ENCODE results near the gene GATA5.

GATA5 gene

DNA sequence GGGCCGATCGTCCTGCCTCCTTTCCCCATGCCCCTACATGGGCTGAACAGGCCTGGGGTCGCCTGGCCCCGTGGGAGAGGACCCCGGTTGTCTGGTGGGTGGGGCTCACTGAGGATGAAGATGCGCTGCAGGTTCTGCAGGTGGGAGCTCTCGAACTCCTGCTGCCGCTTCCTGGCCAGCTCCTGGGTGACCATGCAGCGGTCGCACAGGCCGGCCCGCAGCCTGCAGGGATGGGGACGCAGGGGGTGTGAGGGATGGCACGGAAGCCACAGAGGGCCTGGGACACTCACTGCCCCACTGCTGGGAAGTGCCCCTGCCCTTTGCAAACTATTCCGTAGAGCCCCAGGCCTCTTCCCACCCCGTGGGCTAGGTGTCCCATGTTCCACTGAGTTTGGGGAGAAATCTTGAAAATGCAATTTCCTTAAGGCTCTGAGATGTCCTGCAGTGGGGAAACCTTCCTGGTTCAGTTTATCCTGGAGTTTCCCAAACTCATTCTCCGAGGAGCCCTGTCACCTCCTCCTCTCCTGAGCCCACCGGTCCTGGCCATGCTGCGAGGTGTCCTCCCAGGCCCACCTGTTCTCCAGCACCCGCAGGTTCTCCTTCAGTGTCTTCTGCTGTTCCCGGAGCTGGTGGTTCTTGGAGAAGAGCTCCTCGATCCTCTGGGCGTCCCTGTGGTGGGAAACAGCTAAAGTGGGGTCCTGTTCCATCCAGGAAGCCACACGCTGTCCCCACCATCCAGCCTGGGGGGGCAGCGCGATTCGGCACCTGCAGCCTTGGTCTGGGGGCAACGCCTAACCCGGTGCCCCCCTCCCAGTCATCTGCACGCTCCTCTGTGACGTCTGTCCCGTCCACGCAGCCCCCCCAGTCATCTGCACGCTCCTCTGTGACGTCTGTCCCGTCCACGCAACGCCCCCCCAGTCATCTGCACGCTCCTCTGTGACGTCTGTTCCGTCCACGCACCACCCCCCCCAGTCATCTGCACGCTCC, 58.9 kb downstream of the GATA5 start:
- no peak for DNase-seq (ENCODE audit: low read depth in 3 of 3)

DNA sequence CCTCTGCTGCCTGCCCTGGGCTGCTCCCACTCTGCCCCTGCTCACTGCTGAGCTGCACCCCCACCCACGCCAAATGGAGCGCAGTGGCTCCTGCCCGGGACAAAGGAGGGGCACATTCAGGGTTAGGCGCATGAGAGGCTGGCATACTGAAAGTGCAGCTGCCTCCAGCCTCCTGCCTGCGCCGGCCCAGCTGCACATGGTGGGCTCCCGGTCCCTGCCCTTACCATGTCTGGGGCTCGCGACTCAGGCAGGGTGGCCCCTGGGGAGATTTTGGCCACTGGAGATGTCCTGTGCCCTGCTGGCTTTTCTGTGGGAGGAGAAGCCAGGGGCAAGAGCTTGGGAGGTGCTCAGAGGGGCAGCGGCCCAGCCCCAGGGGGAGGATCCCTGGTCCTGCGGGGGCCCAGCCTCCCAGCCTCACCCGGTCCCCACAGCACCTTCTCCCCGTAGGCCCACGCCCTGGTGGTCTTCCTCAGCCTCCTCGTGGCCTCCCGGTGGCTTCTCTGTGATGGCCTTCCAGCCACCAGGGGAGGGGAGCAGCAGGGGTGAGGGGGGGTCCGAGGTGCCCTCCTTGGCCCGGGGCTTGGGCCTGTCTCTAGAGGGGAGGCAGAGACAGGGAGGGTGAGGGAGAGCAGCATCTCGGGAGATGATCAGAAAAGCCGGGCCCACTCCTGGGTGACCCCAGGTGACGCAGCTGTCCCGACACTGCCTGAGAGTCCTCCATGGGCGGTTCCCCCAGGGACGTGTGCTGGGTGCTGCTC, 60.3 kb downstream of the GATA5 start:
- no peak for DNase-seq (ENCODE audit: low read depth in 3 of 3)

DNA sequence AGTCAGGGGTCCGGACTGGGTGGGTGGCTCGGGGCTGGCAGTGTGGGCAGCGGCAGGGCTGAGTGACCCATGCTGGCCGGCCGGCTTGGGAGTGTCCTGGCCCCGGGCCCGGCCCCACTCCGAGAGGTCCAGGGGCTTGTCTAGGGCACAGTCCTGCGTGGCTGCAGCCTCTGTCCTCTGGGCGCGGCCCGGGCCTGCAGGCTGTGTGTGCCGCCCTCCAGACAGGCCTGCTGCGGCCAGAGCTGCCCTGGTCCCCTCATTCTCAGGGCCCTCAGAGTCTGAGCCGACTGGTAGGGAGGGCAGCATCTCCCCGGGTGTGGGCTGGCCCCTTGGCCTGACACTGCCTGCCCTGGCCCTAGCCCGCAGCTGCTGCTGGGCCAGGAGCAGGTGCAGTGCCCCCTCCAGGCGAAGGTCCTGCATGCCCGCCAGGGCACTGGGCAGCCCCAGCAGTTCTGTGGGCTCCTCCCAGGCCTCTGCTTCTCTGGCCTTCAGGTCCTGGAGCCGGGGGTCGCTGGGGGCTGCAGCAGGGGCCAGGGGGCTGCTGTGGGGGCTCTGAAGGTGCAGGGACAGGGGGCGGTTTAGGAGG, 61.8 kb downstream of the GATA5 start:
- DNase-seq (ENCODE audit: low read depth in 3 of 3): no peak

Data from stimulated activated CD4-positive, alpha-beta T cell treated with anti-CD3 and anti-CD28 coated beads, TNF-alpha, amount 100 ng/mL, for 48 hours (primary cell).